Mucosa of gallbladder (tissue), 1 donor: ENCODE measurements around the gene UVSSA. TPM values are rescaled to one million over a fixed set of nuclear protein-coding genes. Genes with fewer than 3 reads are reported as not detected.

ENCODE experiments used
- DNase-seq: peaks from one replicate; pipeline ENCODE4 v3.0.0-alpha.2; 2020; ENCODE audit warnings: low spot score
- total RNA-seq: library from RNA; stranded (reverse); gene quantifications from one replicate; pipeline ENCODE4 v1.2.1, GENCODE V29; 2021
- donor health status: DM: no; HTN: no; CAD: no.

UVSSA gene
- total RNA-seq, 1 donor from 2014 or later, result 41.5 TPM

- DNase-seq, result no peak
Observed at GRCh38 chr4:1348746-1349145, 1.7 kb downstream of the UVSSA start.

DNA sequence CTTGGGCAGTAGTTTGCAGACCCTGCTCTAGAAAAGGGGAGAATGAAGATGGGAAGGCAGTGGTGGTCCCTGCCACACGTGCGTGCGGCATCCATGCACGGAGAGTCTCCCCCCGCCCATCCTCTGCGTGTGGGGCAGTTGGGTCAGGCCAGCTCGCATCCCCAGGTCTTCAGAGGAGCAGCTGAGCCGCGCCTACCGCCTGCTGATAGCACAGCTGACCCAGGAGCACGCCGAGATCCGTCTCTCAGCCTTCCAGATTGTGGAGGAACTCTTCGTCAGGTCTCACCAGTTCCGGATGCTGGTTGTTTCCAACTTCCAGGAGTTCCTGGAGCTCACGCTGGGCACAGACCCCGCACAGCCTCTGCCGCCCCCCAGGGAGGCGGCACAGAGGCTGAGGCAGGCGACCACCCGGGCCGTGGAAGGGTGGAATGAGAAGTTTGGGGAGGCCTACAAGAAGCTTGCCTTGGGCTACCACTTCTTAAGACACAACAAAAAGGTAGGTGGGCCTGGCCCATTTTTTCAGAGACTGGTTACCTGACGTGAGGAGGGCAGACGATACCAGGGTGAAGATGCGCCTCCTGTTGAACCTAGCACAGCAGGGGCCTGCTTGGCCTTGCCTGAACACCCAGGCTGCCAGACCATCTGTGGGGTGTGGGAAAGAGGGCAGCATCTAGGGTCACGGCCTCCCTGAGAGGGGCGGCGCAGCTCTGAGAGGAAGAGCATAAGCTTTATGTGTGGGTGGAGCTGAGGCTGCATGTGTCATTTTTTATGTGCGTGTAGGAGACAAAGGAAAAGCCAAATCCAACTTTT, 2.6 kb downstream of the UVSSA start:
- DNase-seq, result no peak

GRCh38 chr4:1350169-1350520, 3.1 kb downstream of the UVSSA start:
- no peak for DNase-seq

DNA sequence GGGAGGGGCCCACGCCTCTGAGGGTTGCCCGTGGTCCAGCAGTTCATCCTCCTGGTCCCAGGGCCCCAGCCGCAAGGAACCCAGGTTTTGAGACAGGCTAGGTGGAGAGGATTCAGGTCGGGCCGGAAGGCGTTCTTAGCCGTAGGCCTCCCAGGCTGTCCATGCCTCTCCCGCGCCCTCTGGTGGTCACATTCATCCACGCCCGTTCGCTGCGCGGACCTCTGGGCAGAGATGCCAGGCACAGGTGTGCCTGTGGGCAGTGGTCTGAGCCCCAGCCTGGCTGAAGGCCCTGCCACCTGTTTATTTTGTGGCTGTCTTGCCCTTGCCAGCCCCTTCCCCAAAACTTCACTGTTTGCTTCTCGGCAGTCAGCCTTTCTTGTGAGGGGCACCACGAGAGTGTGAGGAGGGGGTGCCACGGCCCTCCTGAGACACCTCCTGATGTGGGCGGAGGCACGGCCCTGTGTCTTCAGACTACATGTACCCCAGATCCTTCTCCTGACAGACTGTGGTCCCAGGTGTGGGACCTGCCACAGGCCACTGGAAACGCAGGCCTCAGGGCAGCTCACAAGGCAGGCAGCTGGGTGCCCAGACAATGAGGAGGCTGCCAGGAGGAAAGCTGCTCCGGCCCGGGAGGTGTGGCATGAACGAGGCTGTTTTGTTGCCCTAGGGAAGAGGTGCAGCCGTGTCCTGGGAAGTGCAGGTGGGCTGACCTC, 5.0 kb downstream of the UVSSA start:
- peak; percentile 84 for DNase-seq

GRCh38 chr4:1352567-1352900, 5.5 kb downstream of the UVSSA start:
- no peak for DNase-seq

- no peak for DNase-seq
Observed at GRCh38 chr4:1353186-1354055, 6.4 kb downstream of the UVSSA start.

- no peak for DNase-seq
Observed at GRCh38 chr4:1354136-1354982, 7.4 kb downstream of the UVSSA start.

DNA sequence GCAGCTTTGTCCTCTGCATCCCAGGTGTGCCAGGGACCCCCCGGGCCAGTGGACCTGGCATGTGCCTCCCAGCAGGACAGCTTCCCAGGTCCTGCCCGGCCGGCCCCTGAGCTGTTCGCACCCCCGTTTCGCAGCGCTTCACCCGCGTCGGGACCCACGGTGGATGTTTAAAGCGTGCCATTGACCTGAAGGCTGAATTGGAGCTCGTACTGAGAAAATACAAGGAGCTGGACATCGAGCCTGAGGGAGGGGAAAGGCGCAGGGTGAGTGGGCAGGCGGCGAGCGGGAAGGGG, 7.9 kb downstream of the UVSSA start:
- no peak for DNase-seq

DNA sequence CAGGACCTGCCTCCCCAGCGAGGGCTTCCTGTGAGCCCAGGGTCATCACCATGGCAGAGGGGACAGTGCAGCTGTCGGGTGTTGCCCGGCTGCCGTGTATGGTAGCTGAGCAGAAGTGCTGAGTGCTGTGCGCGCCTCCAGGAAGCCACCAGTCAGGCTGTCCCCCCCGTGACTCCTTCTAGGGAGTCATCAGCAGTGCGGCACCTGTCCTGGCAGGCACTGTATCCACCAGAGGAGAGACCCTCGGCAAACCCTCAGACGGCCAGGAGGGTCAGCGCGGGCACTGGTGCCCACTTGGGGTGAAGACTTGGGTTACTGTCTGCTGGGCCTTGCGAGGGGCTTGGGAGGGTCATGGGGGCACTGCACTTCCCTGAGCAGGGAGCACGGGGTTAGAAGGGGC, 8.4 kb downstream of the UVSSA start:
- no peak for DNase-seq

DNA sequence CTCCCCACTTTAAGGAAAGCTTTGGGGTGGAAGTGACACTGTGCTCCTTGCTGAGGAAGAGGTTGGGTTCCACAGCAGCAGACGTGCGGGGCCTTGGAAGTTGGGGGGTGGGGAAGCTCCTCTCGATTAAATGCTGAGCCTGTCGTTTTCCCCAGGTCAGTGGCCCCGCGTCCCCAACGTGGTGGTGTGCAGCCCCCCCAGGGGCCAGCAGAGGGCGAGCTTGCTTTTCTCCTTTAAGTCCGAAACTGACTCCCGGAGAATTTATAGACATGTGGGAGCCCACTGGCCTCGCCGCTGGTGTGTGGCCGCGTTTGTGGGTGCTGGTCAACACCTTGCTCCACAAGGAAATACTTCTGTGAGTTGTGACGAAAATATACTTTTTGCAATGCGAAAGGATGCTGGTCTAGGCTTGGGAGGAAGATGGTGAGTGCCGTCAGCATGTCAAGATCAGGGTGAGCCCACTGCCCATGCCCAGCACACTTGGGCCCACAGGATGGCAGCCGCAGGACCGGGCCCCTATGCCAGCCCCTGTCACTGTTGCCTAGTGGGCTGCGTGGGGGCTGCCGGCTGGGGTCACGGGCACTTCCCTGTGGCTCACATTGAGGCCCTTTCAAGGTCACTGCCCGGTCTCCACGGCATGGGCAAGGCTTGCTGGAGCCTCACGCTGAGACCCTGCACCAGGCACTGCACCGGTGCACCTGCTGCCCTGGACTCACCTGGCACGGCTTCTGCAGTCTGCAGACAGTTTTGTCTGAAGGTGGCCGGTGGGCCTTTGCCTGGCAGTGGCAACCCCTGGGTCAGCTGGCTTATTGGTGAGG, 9.4 kb downstream of the UVSSA start:
- peak; percentile 34 for DNase-seq

DNA sequence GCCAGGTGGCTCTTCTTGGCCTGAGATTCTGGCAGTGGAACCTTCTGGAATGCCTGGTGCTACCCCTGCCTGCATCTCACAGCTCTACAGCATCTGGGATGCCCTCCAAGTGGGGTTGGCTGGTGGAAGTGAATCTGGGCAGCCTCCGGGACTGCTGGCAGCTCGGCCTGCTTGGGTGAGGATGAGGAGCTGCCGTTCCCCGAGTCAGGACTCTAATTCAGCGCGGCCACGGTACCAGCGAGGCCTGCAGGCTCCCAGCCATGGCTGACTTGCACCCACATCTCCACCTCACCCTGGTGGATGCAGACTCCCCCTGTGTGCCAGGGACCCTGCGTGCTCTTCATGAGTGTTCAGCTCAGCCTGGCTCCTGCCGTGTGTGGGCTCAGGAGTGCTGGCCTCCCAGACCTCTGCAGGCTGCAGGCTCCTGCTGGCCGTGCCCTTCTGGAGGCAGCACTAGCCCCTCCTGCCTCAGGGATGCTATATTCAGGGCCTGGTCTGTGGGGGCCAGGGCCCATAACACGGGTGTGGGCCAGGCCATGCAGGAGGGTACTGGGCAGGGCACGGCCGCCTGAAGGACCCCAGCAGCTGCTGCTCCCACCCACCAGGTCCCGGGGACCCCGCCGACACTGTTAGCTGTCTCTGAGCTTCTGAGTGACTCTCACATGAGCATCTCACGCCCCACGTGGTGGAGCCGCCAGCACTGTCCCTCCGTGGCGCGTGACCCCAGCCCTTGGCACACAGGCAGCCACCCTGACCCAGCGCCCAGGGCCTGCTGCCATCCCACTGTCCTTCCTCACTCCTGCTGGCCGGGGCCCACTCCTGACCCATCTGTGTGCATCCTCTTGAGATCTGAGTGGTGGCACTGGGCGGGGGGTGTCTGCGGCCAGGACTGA, 10.6 kb downstream of the UVSSA start:
- no peak for DNase-seq

DNA sequence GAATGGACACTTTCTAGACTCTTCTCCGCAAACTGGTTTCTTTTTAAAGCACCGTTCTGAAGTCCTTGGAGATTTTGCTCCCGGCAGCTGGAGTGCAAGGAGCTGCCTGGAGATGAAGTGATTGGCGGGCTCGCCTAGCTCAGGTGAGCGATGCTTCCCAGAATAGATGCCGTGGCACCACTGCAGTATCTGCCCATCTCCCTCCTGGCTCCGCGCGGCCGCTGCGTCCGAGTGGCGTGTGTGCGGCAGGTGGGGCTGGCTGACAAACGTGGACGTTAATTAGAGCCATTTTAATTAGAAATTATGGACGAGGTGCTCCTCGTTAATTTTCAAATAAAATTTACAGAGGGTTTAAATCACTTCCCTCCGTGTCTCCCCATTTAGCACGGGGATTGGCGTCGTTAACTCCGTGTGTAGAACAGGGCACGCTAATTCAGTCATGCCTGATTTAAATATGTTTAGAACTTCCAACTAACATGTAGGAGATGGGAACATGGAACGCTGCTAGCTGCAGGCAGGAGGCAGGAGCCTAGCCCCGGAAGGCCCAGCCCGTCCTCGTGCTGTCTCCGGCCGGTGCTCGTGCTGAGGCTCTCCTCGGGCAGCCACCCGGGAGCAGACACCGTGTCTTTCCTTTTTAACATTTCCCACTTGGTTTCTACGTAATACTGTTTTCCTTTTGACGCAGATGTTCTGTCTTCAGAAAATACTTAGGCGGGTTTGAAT, 11.6 kb downstream of the UVSSA start:
- DNase-seq, result no peak

GRCh38 chr4:1359144-1359501, 12.1 kb downstream of the UVSSA start:
- DNase-seq, result no peak

DNA sequence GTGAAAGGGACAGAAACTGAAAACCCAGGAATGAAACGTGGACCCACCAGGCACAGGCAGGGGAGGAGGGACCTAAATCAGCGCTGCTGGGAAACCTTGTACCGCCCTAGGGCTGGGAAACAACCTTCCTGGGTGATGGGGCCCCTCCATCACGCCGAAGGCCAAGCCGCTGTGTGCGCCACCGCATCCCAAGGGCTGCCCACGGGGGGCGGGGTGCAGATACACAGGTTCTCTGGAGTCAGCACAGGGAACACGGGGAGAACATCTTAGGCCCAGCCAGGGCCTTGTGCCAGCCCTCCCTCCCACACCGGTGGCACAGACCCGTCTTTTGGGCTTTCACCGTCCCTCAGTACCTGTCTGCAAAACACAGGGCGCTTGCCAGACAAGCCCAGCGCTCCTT, 13.0 kb downstream of the UVSSA start:
- no peak for DNase-seq

- no peak for DNase-seq
Observed at GRCh38 chr4:1360423-1361283, 13.6 kb downstream of the UVSSA start.

GRCh38 chr4:1361431-1361830, 14.4 kb downstream of the UVSSA start:
- no peak for DNase-seq

- DNase-seq, result no peak
Observed at GRCh38 chr4:1362046-1362445, 15.0 kb downstream of the UVSSA start.

- DNase-seq, result no peak
Observed at GRCh38 chr4:1362521-1362920, 15.5 kb downstream of the UVSSA start.
